Breast epithelium (tissue), 3 donors: ENCODE results near the gene KCNIP4.

Experiments used
- CTCF ChIP-seq, 3 donors: fragments of 450-650 bp; IDR thresholded peaks; one replicate each; pipeline ENCODE4 v1.5.1; 2016 to 2017; ENCODE audit warnings: antibody characterized with exemption in 3 of 3, mild to moderate bottlenecking in 3 of 3, moderate library complexity in 3 of 3
- POLR2A ChIP-seq: fragments of 450-650 bp; IDR thresholded peaks from one replicate; pipeline ENCODE4 v1.6.1; 2016; ENCODE audit warnings: antibody characterized with exemption, mild to moderate bottlenecking, moderate library complexity
- POLR2AphosphoS5 ChIP-seq, 3 donors: sonication (generic); formaldehyde crosslinking; IDR thresholded peaks; one replicate each; pipeline ENCODE4 v1.6.1; 2017; ENCODE audit warnings: antibody characterized with exemption in 3 of 3

- TF ChIP-seq CTCF (IDR thresholded peaks at IDR 0.05) (no peak), POLR2A (no peak), POLR2AphosphoS5 (IDR thresholded peaks at IDR 0.05) (no peak)
These were observed 1138.8 kb downstream of the KCNIP4 start for GRCh38 chr4:20809812-20810211.
